ENCODE data around the gene CERS6. TPM values are rescaled to one million over a fixed set of nuclear protein-coding genes. Genes with fewer than 3 reads are reported as not detected.

The CERS6 gene
- total and polyA plus RNA-seq, 2 experiments from 2014 or later = 7.4 to 35.0 TPM

- TF ChIP-seq POLR2AphosphoS5 (IDR thresholded peaks at IDR 0.05; ENCODE audit: low read depth) (no peak), ZNF114 (CRISPR knock-in tag; IDR thresholded peaks at IDR 0.05) (no peak), ETS1 (IDR thresholded peaks at IDR 0.05) (no peak)
Measured at GRCh38 chr2:168432565-168433186, 23.4 kb upstream of the CERS6 start (continued).

GRCh38 chr2:168433527-168433926 lies 22.5 kb upstream of the CERS6 start:
- H3K27me3 ChIP-seq (ENCODE audit: insufficient read depth) = no peaks in the 10 kb centered on the region
- H3K4me2 ChIP-seq = no peak overlapping the region
- Mint-ChIP-seq H3K9me3 (no peaks in the 10 kb centered on the region), H3K27me3 (ENCODE audit: insufficient read depth, low read depth, poor library complexity) (no peaks in the 10 kb centered on the region), H3K27ac (no peak overlapping the region), H3K4me1 (peaks cover 17% of the 10 kb centered on the region), H3K36me3 (ENCODE audit: low read depth) (no peaks in the 10 kb centered on the region), H3K4me3 (no peak overlapping the region)
- peaks cover 12% of the 10 kb centered on the region; the same call in 1 of the 2 replicates for H3K4me1 ChIP-seq (ENCODE audit: insufficient read depth)
- H2AFZ ChIP-seq = no peak overlapping the region
- DNase-seq (ENCODE audit: low spot score) (no peak), ATAC-seq (no peak)
- no peak overlapping the region for H3K4me3 ChIP-seq
- H3K9me2 ChIP-seq (ENCODE audit: insufficient read depth) = peaks cover 9% of the 10 kb centered on the region
- H3K27ac ChIP-seq (ENCODE audit: low read depth) = no peak overlapping the region
- no peaks in the 10 kb centered on the region for H3K79me2 ChIP-seq (replicated peaks; ENCODE audit: insufficient read depth)
- no peaks in the 10 kb centered on the region for H3K36me3 ChIP-seq (ENCODE audit: insufficient read depth)
- H3F3A ChIP-seq (replicated peaks; ENCODE audit: low read depth) = no peaks in the 10 kb centered on the region
- no peaks in the 10 kb centered on the region for H4K20me1 ChIP-seq (replicated peaks; ENCODE audit: insufficient read depth)
- TF ChIP-seq CTCF (conservative IDR thresholded peaks at IDR 0.05; ENCODE audit: low read depth in 2 of 2) (no peak), ZNF462 (CRISPR knock-in tag; IDR thresholded peaks at IDR 0.05) (no peak), ETS1 (IDR thresholded peaks at IDR 0.05) (no peak), REST (IDR thresholded peaks at IDR 0.05; ENCODE audit: unreplicated experiment) (no peak), STAT1 (IDR thresholded peaks at IDR 0.05; ENCODE audit: unreplicated experiment) (no peak), ZNF114 (CRISPR knock-in tag; IDR thresholded peaks at IDR 0.05) (no peak), POLR2AphosphoS5 (IDR thresholded peaks at IDR 0.05; ENCODE audit: low read depth) (no peak), EZH2phosphoT487 (IDR thresholded peaks at IDR 0.05; ENCODE audit: unreplicated experiment) (no peak), EZH2 (IDR thresholded peaks at IDR 0.05; ENCODE audit: low read depth, unreplicated experiment) (no peak), JUNB (IDR thresholded peaks at IDR 0.05; ENCODE audit: unreplicated experiment) (no peak)
